HL-60/S4 (cell line): ENCODE data around the gene DHCR7.

Experiments used
- in situ Hi-C: fragments of 300-500 bp; cut with MboI; formaldehyde crosslinking; loops from 2 replicates; pipeline ENCODE4 v1.14.3; 2022; ENCODE audit warnings: low sequenced_read_pairs

The DHCR7 gene

DNA sequence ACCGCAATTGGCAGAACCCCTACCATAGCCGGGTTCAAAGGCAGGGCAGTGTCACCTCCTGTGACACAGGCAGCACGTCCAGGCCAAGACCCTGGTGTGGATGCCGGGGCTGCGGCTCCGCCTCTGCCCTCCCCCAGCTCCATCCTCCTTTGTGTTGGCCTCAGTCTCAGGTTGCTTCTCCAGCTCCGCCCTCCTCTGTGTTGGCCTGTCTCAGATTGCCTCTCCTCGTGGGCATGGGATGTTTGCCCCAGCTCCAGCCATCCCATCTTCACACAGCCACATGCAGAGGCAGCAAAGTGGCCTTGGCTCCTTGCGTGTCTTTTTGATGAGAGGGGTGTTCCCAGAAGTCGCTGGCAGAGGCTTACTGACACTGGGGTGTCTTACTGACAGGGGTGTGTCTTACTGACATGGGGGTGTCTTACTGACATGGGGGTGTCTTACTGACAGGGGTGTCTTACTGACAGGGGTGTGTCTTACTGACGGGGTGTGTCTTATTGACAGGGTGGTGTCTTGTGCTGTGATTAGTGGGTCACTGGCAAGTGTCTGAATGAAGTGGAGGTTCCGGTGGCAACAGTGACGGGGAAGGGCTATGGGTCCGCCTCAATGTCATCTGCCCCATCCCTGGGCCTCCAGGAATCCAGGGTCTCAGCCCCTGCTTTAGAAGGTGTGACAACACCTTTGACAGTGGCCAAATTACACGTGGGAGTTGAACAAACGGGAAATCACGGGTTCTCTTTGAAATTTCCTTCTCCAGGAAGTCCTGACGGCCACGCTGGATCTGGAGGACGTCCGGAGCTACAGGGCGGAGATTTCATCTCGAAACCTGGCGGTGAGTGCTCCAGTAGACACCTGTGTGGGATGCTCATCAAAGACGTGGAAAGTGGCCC lies 29.7 kb upstream of the DHCR7 start:
- in situ Hi-C loops = no loop called here

DNA sequence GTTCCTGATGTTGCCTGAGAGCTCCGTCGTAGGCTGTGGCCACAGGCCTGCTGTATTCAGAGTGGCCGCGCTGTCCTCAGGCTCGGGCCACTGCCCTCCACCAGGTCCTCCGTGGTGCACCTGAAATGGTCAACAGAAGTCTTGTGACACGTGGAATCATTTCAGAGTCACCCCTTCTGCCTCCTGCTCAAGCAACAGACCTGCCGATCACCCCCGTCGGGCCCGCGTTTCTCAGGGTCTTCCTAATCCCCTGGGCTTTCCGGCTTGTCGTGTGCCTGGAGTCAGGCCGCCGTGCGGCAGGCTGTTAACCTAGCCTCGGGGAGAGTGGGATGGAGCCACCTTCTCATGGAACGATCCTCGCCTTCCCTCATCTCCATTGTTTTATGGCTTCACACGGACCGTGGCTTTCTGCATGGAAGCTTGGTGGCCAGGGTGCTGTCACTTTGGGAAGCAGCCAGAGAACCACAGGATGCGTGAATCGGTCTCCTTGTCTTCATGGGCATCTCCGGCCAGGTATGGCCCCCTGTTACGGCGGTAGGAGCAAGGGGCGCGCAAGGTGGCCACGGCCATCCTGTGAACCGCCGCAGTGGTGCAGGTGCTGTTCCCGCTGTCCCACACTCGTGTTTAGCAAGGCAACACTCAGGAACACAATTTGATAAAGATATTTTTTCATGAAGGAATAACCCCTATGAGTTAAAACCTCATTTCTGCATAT lies 28.9 kb upstream of the DHCR7 start:
- in situ Hi-C loops = no loop called here

DNA sequence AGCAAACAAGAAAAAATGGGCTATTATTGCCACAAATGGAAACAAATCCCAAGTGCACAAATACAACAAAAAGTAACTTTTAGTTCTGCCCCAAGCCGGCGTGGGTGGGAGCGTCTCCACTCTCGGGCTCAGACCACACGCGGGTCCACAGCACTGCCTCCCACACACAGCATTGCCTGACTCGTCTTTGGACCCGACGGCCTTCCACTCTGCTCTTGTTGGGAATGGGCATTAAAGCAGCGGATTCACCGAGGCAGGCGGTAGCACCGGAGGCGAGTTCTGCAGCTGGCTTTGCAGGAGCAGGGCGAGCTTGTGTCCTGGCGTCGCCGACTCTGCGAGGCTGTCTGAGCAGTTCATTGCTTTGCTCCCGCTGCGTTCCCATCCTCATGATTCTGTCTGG lies 27.8 kb upstream of the DHCR7 start:
- in situ Hi-C loops = no loop called here

DNA sequence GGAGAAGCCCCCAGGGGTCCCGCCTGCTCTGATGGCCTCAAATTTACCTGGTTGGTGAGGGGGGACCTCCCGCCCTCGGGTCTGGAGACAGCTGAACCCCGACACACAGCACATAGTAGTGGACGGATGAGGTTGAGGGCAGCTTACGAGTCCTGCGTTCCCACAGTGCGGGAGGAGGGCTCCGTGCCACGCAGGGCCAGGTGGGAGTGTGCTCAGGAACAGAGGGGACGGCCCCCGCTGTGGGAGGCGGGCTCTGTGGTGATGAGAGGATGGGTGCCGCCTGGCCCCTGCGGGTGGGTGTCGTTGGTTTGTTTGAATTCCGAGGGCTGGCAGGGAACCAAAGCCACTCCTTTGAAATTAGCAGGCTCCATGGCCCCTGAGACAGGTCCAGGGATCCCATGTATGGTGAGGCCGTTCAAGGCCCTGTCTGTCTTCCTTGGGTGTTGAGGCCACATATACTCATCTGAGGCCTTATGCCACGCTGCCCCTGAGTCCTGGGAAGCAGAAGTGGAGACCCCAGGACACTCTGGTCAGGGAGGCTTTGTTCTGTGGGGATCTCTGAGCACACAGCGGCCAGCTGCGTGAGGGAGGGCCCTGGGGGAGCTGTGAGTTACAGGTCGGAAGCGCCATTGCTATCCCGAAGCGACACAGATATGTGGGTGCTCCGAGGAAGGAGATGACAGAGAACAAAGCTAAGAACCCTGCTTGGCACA lies 26.7 kb upstream of the DHCR7 start:
- in situ Hi-C loops = no loop called here

DNA sequence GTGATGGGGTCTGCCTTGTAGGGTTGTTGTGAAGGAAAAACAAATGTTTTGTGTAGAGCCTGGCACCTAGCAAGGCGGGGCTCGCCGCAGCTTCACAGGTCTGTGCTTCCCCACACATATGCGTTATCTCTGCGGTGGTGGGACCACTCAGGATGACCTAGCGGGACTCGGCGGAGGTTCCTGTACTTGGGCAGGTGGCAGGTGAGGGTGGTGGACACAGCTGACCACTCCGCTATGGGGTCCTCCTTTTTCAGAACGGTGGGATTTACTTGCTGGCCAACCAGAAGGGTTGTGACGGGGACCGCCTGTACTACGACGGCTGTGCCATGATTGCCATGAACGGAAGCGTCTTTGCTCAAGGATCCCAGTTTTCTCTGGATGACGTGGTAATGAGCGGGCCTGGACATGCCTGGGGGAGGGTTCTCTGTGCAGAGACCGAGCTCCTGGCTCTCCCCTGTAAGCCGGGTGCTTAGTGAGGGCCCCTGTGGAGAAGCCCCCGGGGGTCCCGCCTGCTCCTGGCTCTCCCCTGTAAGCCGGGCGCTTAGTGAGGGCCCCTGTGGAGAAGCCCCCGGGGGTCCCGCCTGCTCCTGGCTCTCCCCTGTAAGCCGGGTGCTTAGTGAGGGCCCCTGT lies 26.1 kb upstream of the DHCR7 start:
- in situ Hi-C loops = no loop called here

DNA sequence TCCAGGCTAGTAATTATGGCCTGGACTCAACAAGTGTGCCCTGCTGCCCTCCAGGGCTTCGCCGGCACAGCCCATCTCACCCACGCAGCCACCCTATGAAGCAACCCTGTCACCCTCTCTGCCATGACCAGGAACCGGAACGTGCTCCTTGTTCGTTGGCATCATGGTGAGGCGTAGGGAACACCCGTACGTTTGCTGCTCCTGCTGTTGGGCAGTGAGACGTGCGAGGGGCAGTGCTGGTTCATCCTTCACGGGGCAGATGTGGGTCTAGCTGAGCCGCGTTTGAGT lies 25.5 kb upstream of the DHCR7 start:
- in situ Hi-C loops = no loop called here

DNA sequence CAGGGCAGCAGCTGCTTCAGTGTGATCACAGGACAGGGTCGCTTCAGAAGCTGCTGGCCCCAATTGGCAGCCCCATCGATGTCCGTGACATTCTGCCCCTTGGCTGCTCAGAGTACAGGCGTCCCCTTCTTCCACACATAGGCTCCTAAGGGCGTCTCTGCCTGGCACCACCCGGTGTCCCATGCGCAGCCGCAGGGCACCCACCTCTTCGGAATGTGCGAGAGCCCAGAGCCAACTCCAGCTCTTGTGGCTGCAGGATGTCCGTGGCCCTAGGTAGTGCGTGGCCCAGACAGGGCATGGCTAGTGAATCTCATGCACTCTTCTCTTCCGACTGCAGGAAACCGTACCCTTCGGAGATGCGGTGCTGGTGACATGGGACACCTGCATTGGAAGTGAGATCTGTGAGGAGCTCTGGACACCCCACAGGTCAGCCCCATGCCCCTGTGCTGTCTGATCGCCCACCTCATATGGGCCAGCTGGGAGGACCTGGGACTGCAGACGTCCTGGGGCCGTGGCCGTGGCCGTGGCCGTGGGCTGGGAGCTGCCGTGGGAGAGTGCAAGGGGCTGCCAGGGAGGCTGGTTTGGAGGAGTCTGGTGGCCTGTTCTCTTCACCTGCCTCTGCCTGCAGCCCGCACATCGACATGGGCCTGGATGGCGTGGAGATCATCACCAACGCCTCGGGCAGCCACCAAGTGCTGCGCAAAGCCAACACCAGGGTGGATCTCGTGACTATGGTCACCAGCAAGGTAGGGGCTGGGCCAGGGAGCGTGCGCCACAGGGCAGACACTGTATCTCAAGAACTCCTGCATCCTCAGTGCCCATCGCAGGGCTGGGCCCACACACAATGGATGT lies 25.0 kb upstream of the DHCR7 start:
- in situ Hi-C loops = no loop called here

DNA sequence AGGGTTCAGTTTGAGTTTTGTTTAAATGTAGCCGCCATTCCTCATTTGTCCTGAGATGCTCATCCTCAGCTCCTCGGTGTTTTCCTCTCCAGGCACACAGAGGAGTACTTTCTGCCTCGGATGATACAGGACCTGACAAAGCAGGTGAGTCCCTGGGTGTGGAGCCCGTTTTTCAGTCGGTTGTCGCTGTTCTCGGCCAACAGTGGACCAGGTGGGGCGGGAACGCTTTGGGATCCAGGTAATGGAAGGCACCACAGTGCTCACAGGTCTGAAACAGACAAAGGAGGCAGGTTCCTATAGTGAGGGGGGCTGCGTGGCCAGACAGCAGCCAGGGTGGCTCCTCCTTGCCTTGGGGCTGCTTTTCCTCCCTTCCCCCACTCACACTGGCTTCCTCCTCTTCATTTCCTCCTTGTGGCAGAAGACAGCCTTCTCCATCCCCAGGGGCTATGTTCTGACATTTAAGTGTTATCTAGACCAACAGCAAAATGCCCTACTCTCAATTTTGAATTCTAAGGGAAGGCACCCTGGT lies 24.2 kb upstream of the DHCR7 start:
- in situ Hi-C loops = no loop called here

DNA sequence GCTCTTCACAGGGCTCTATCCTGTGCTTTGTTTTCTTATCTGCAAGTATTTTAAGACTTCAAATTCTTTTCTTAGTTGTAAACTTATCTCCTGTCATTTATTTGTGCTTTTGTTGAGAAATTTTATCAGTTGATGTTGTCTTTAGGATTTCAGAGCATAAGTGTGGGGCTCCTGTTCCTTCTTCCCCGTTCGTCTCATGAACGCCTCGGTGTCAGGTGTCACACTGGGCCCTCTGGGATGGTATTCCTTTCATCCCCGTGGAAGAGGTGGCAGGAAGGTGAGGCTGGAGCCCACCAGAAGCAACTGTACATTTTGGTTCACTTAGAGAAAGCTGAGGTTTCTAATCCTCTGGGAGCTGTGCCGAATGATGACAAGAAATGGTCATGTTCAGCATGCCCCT lies 22.8 kb upstream of the DHCR7 start:
- in situ Hi-C loops = no loop called here

DNA sequence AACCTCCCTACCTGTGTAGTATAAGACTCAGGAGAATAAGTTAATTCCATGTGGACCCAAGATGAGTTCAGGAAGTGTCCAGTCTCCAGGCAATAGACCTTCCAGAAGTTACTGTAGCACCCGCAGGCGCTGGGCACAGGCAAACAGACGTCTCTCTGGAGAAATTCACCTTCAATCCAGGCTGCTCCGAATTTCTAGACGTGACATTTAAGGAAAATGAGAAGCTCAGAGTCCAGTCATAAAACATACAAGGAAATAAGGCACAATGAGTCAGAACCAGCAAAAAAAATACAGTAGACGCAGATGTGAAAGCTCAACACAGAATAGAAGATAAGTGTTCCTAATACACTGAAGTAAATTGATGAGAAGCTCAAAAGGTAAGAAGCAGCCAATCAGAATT lies 19.0 kb upstream of the DHCR7 start:
- in situ Hi-C loops = no loop called here

DNA sequence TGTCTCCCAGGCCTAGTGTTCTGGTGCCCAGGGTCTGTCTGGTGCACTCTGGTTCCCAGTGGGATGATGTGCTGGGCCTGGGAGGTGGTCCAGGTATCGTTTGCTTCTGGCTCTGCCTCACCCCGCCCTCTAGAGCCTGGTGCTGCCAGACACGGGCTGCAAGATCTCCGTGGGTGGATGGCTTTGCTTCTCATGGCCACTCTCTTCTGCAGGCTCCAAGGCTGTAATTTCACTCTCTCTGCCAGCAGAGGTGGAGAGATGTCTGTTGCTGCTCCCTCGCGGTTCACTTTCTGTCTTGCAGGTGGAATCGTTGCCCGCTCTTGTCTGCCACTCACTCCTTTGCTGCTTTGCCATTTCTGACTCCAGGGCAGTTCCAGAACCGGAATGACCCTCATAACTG lies 18.2 kb upstream of the DHCR7 start:
- in situ Hi-C loops = no loop called here

DNA sequence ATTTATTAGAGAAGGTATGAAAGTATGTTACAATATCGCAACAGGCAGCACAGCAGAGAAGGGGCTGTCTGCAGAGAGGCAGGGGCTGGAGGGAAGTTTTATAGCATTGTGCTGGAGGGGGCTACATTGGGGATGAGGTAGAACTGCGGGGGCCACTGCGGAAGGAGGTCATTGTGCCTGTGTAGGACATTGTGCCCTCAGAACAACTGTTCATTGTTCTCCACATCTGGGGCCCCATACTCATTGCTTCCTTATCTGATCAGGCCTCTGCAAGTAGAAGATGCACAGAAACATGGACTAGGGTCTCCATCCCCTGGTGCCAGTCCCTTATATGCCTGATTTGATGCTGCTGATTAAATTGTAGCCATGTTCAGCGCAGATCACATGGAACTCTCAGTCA lies 16.9 kb upstream of the DHCR7 start:
- in situ Hi-C loops = no loop called here

DNA sequence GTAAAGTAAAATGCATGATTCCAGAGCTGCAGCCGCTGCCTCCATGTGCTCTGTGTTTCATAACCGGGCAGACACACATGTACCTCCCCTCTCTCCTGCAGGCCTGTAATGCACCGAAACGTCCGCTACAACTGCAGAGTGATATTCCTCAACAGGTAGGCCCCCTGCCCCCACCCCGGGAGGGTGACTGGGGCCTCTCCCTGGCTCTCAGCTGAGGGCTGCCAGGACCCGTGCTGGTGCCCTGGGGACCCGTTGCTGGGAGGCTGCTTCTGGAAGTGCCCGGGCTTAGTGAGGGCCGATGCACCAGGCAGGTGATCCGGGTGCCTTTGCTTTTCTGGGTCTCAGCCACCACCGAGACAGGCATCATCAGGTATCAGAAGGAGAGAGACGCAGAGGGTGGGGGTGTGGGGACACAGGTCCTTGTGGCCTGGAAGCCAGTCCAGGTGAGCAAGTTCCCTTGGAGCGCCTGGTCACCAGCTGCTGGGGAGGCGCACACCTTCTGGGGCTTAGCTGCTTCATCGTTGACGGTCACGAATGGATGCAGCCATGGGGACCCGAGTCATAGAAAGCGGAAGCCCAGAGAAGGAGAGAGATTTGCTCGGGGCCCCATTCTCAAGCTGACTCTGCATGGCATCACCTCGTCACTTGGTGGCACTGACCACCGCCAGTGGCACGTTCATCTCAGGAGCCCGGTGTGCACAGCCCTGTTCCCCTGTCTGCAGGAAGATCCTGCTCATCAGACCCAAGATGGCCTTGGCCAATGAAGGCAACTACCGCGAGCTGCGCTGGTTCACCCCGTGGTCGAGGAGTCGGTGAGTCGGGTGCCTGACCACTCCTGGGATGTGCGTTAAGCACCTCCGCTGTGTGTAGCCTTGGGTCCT lies 15.4 kb upstream of the DHCR7 start:
- in situ Hi-C loops = no loop called here

DNA sequence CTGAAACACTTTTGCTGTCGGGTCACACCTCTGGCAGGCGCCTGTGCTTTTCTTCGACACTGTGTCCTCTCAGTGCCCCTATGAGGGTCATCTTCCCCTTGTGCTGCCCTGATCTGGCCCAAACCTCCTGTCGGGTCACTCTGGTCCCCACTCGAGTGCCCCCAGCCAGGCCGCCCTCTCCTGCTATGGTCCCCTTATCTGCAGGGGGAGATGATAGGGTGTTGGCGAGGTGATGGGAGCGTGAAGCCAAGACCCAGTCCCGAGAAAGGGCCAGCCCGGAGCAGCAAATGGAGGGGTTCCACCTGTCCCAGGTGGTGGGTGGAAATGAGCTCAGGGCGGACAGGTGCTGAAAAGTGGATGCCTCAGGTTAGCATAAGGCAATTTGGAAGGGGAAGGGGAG lies 14.5 kb upstream of the DHCR7 start:
- in situ Hi-C loops = no loop called here

DNA sequence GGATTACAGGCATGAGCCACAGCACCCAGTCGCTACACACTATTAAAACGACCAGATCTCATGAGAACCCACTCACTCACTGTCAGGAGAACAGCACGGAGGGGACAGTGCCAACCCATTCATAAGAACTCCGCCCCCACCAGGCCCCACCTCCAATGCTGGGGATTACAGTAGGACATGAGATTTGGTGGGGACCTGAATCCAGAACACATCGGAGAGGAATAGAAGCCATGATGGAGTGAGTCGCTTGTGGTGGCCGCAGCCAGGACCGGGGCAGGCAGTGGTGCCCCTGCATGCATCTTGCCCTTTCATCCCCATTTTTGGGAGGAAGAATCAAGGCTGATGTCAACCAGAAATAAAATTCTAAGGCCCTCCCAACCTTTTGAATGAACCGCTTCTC lies 13.5 kb upstream of the DHCR7 start:
- in situ Hi-C loops = no loop called here

DNA sequence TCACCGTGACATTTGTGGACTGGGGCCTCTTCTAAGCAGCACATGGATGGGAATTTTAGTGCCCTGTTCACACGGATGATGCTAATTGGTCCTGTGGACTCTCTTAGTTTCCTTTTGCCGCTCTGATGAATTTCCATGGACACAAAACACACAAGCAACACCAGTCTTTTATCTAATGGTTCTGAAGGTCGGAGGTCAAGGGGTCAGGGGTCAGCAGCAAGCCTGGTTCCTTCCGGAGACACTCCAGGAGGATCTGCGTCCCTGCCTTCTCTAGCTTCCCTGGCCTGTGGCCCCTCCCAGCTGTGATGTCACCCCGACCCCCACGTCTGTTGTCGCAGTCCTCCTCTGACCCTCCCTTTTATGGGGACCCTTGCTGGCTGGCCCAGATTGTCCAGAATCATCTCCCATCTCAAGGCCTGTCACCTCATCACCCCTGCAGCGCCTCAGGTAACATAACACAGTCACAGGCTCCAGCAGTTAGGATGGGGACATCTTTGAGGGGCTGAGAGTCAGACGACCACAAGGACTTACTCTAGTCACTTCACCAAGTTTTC lies 11.7 kb upstream of the DHCR7 start:
- in situ Hi-C loops = no loop called here

DNA sequence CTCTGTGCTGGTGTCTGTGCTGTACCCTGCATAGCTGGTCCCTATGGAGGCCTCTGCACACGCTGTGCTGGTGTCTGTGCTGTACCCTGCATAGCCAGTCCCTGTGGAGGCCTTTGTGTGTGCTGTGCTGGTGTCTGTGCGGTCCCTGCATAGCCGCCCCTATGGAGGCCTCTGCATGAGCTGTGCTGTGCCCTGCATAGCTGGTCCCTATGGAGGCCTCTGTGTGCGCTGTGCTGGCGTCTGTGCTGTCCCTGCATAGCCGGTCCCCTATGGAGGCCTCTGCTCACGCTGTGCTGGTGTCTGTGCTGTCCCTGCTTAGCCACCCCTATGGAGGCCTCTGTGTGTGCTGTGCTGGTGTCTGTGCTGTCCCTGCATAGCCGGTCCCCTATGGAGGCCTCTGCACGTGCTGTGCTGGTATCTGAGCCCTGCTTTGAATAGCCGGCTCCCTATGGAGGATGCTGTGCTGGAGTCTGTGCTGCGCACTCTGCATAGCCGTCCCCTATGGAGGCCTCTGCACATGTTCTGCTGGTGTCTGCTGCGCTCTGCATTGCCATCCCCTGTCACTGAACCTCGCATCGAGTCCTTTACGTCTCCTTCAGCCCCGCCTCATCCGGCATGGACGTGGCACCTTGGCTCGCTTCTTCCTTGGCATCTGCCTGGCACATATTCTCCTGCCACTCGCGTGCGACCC lies 11.0 kb upstream of the DHCR7 start:
- in situ Hi-C loops = no loop called here
